ENCODE data around the gene MYO16.
"Not testable (repeated sequence)": the region's sequence is repeated elsewhere in the genome, so short reads cannot be mapped to it uniquely, and the experiment has no call there.

Gene MYO16

GRCh38 chr13:108974686-108975085 lies 345.3 kb downstream of the MYO16 start:
- DNase-seq (ENCODE audit: low read depth in 2 of 2): no peak

GRCh38 chr13:108980237-108980636 lies 350.8 kb downstream of the MYO16 start:
- DNase-seq (ENCODE audit: low read depth in 2 of 2): no peak

- no peak for DNase-seq (ENCODE audit: low read depth in 2 of 2)
Measured at GRCh38 chr13:108981407-108981806, 352.0 kb downstream of the MYO16 start.

- no peak for DNase-seq (ENCODE audit: low read depth in 2 of 2)
Measured at GRCh38 chr13:108983273-108983672, 353.9 kb downstream of the MYO16 start.

GRCh38 chr13:108984251-108984920 lies 355.0 kb downstream of the MYO16 start:
- no peak for DNase-seq (ENCODE audit: low read depth in 2 of 2)

- DNase-seq (ENCODE audit: low read depth in 2 of 2): no peak
Measured at GRCh38 chr13:108985166-108985565, 355.8 kb downstream of the MYO16 start.

- no peak for DNase-seq (ENCODE audit: low read depth in 2 of 2)
Measured at GRCh38 chr13:108987517-108987916, 358.1 kb downstream of the MYO16 start.

- DNase-seq (ENCODE audit: low read depth in 2 of 2): no peak
Measured at GRCh38 chr13:108987944-108988343, 358.5 kb downstream of the MYO16 start.

- DNase-seq (ENCODE audit: low read depth in 2 of 2): not testable (repeated sequence)
Measured at GRCh38 chr13:108991416-108991815, 362.0 kb downstream of the MYO16 start.

GRCh38 chr13:108993346-108993745 lies 363.9 kb downstream of the MYO16 start:
- DNase-seq (ENCODE audit: low read depth in 2 of 2): no peak

GRCh38 chr13:108996430-108996829 lies 367.0 kb downstream of the MYO16 start:
- no peak for DNase-seq (ENCODE audit: low read depth in 2 of 2)

- no peak for DNase-seq (ENCODE audit: low read depth in 2 of 2)
Measured at GRCh38 chr13:109000207-109000606, 370.8 kb downstream of the MYO16 start.

GRCh38 chr13:109002934-109003333 lies 373.5 kb downstream of the MYO16 start:
- DNase-seq (ENCODE audit: low read depth in 2 of 2): no peak

GRCh38 chr13:109007946-109008345 lies 378.5 kb downstream of the MYO16 start:
- DNase-seq (ENCODE audit: low read depth in 2 of 2): no peak

GRCh38 chr13:109009756-109010155 lies 380.3 kb downstream of the MYO16 start:
- DNase-seq (ENCODE audit: low read depth in 2 of 2): no peak

GRCh38 chr13:109010912-109011311 lies 381.5 kb downstream of the MYO16 start:
- no peak for DNase-seq (ENCODE audit: low read depth in 2 of 2)

GRCh38 chr13:109012115-109012514 lies 382.7 kb downstream of the MYO16 start:
- DNase-seq (ENCODE audit: low read depth in 2 of 2): no peak

- no peak for DNase-seq (ENCODE audit: low read depth in 2 of 2)
Measured at GRCh38 chr13:109021558-109021957, 392.1 kb downstream of the MYO16 start.

- no peak for DNase-seq (ENCODE audit: low read depth in 2 of 2)
Measured at GRCh38 chr13:109024611-109025010, 395.2 kb downstream of the MYO16 start.

GRCh38 chr13:109026266-109026665 lies 396.9 kb downstream of the MYO16 start:
- no peak for DNase-seq (ENCODE audit: low read depth in 2 of 2)

GRCh38 chr13:109028624-109029023 lies 399.2 kb downstream of the MYO16 start:
- DNase-seq (ENCODE audit: low read depth in 2 of 2): no peak

- DNase-seq (ENCODE audit: low read depth in 2 of 2): no peak
Measured at GRCh38 chr13:109033090-109033489, 403.7 kb downstream of the MYO16 start.

- DNase-seq (ENCODE audit: low read depth in 2 of 2): no peak
Measured at GRCh38 chr13:109036078-109036780, 406.8 kb downstream of the MYO16 start.
